ENCODE data around the gene SPI1.

SPI1 gene

GRCh38 chr11:47392546-47393162, 14.3 kb upstream of the SPI1 start:
- no peak for DNase-seq
- in situ Hi-C loops (cut with MboI; ENCODE audit: low pct_unique_long_range_greater_than_20kb, low sequenced_read_pairs): loop anchor here (10.0 kb wide), 1 partner anchor 58 kb away; no protein-coding TSS in a partner anchor

DNA sequence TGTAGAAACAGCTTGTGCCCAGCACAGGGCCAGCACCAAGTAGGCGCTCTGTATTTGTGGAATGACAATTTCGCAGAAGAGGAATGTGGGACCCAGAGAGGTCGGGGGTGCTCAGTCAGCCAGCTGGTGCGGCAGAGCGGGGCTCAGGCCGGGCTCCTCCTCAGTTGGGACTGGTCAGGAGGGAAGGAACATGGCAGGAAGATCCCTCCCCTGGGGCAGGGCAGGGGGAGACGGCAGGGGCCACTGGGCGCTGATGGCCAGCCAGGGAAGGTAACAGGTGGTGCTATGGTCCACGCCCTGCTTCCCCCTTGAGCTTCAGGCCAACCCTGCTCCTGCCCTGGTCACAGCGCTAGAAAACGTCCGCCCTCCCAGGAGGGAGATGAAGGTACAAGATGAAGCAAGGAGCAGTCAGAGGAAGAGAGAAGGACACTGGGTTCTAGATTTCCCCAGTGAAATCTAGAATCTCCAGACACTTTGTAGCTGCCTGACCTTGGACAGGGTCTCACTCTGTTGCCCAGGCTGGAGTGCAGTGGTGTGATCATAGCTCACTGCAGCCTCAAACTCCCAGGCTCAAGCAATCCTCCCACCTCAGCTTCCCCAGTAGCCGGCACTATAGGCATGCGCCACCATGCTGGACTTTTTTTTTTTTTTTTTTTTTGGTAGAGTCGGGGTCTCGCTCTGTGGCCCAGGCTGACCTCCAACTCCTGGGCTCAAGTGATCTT, 13.5 kb upstream of the SPI1 start:
- in situ Hi-C loops (cut with MboI; ENCODE audit: low pct_unique_long_range_greater_than_20kb, low sequenced_read_pairs): loop anchor here (10.0 kb wide), 1 partner anchor 57 kb away; no protein-coding TSS in a partner anchor

DNA sequence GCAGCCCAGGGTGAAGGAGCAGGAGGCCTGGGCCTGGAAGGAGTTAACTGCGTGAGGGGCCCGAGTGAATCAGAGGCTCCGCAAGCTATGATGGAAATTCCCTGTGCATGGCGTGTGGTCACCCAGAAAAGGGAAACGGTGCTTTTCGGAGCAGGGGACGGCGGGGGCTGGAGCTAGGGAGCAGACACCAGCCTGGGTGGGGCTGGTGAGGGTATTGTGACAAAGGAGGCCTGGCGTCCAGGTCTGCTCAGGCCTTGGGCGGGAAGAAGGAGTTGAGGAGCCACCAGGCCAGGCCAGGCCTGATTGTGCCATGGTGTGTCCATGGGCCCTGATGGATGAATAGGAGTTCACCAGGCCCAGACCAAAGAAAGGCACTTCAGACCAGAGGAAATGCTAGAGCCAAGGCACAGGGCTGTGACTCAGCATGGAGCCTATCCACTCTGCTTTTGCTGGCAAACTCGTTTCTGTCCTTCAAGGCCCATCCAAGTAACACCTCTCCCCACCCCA, 12.8 kb upstream of the SPI1 start:
- peak; percentile 29 for DNase-seq
- in situ Hi-C loops (cut with MboI; ENCODE audit: low pct_unique_long_range_greater_than_20kb, low sequenced_read_pairs): loop anchor here (10.0 kb wide), 1 partner anchor 56 kb away; no protein-coding TSS in a partner anchor

More for the DNA sequence above, 13.5 kb upstream of the SPI1 start:
- no peak for DNase-seq

- in situ Hi-C loops (cut with MboI; ENCODE audit: low pct_unique_long_range_greater_than_20kb, low sequenced_read_pairs): loop anchor here (10.0 kb wide), 1 partner anchor 56 kb away; no protein-coding TSS in a partner anchor
- no peak for DNase-seq
Measured at GRCh38 chr11:47390422-47390760, 12.0 kb upstream of the SPI1 start.

DNA sequence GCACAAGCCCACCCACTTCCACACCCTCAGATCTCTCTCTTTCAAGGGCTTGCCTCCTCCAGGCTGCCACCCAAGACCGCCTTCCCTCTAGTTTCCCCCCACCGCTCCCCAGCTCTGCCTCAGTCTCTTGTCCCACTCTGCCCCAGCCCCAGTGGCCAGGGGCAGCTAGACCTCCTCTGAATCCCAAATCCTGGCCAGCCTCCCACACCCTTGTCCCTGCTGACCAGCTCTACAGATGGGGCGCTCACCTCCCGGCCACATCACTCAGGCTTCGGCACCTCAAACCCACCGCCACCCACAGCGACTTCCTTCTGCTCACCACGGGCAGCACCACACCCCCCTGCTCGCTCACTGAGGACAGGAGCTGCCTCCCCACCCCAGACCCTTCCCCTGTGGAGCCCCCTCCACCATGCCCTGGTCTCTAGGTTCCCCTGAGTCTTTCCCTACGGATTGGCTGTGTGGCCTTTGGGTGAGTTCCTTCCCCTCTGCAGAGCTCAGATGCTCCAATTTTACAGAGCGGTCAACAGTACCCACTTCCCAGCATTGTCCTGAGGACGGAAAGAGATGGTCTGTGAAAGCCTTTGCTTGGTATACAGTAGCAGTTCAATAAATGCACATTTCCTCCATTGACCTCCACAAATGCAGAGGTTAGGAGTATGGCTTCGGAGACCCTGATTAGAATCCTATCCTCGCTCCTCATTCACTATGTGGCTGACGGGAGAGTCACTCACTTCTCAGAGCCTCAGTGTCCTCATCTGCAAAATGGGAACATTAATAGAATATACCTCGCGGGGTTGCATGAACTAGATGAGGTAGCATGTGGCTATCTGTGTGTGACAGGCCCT, 11.5 kb upstream of the SPI1 start:
- no peak for DNase-seq
- in situ Hi-C loops (cut with MboI; ENCODE audit: low pct_unique_long_range_greater_than_20kb, low sequenced_read_pairs): loop anchor here (10.0 kb wide), 1 partner anchor 55 kb away; no protein-coding TSS in a partner anchor

DNA sequence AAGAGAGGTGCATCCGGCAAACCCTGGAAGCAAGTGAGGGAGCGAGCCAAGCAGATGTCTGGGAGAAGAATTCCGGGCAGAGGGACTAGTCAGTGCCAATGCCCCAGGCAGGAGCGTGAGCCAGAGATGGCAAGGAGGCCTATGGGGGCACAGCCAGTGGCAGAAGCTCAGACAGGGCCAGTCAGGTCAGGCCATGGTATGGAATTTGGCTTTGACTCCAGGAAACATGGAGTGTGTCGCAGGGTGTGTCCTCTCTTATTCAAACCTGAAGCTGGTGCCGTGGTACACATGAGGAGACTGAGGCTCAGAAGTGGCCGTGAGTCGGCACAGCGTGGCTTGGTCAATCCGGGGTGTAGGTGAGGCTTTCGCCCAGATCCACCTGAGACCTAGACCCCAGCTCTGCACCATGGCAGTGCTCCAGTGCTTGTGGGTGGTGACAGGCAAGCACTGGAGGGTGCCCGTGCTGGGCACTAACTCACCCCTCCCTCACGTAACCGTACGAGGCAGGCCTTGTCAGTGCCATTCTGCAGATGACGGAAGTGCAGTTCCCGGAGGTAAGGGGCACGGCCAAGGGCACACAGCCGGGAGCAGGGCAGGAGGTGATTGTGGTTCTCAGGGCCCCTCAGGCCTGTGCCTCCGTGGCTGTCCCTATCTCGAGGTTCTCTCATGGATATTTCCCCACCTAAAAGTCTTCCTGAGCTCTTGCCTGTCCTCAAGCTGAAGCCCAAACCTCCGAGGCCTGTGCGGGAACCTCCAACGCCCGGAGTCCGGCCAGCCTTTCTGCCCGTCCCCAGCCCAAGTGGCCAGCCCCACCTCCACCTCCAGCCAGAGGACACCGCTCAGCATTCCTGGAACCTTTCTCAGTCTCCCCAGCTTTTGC, 10.6 kb upstream of the SPI1 start:
- DNase-seq: no peak
- in situ Hi-C loops (cut with MboI; ENCODE audit: low pct_unique_long_range_greater_than_20kb, low sequenced_read_pairs): no loop called here

GRCh38 chr11:47387944-47388696, 9.8 kb upstream of the SPI1 start:
- no peak for DNase-seq
- in situ Hi-C loops (cut with MboI; ENCODE audit: low pct_unique_long_range_greater_than_20kb, low sequenced_read_pairs): no loop called here

- no peak for DNase-seq
- in situ Hi-C loops (cut with MboI; ENCODE audit: low pct_unique_long_range_greater_than_20kb, low sequenced_read_pairs): no loop called here
Measured at GRCh38 chr11:47384498-47384897, 6.2 kb upstream of the SPI1 start.

- DNase-seq: no peak
- in situ Hi-C loops (cut with MboI; ENCODE audit: low pct_unique_long_range_greater_than_20kb, low sequenced_read_pairs): no loop called here
Measured at GRCh38 chr11:47383071-47383470, 4.7 kb upstream of the SPI1 start.

GRCh38 chr11:47380078-47380477, 1.7 kb upstream of the SPI1 start:
- in situ Hi-C loops (cut with MboI; ENCODE audit: low pct_unique_long_range_greater_than_20kb, low sequenced_read_pairs): no loop called here
- DNase-seq: no peak

GRCh38 chr11:47379317-47379716, 970 bp upstream of the SPI1 start:
- in situ Hi-C loops (cut with MboI; ENCODE audit: low pct_unique_long_range_greater_than_20kb, low sequenced_read_pairs): no loop called here
- no peak for DNase-seq

DNA sequence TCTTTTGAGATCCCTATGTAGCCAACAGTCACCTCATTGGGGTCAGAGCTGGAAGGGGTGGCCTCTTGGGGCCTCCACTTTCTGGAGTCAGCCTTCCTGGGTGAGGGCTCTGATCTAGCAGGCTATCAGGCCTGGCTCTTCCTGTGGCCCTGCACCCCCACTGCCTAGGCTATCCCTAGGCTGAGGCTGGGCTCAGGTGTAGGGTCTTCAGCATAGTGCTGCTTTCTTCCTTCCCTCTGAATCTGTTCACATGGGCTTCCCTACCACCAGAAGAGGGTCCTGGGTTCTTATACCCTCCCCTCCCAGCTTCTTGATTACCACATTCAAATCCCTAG, 456 bp upstream of the SPI1 start:
- in situ Hi-C loops (cut with MboI; ENCODE audit: low pct_unique_long_range_greater_than_20kb, low sequenced_read_pairs): no loop called here
- no peak for DNase-seq

GRCh38 chr11:47377571-47378009, 757 bp downstream of the SPI1 start:
- in situ Hi-C loops (cut with MboI; ENCODE audit: low pct_unique_long_range_greater_than_20kb, low sequenced_read_pairs): no loop called here
- DNase-seq: peak; percentile 33

GRCh38 chr11:47376525-47377371, 1.6 kb downstream of the SPI1 start:
- in situ Hi-C loops (cut with MboI; ENCODE audit: low pct_unique_long_range_greater_than_20kb, low sequenced_read_pairs): no loop called here

GRCh38 chr11:47376107-47376524, 2.2 kb downstream of the SPI1 start:
- DNase-seq: no peak
- in situ Hi-C loops (cut with MboI; ENCODE audit: low pct_unique_long_range_greater_than_20kb, low sequenced_read_pairs): no loop called here

More at GRCh38 chr11:47376525-47377371, 1.6 kb downstream of the SPI1 start:
- peak; percentile 76 for DNase-seq

DNA sequence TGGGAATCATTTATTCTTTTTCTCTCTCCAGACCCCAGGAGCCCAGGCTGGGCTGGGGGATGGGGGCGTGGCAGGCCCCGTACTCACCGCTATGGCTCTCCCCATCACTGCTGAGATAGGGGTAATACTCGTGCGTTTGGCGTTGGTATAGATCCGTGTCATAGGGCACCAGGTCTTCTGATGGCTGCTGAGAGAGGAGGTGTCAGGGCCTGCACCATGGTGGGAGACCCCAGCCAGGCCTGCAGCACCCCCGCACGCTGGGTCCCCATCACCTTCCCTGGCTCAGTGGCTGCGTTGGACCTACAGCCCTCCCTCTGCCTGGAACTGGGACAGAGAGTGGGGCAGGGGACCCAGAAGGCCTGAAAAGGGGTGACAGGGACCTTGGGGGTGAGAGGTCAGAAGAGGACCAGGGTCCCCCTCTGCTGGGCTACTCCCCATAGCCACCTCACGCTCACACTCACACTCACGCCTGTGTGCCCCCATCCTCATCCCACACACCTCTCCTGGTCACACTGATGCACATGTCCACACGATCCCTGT, 2.7 kb downstream of the SPI1 start:
- DNase-seq: no peak
- in situ Hi-C loops (cut with MboI; ENCODE audit: low pct_unique_long_range_greater_than_20kb, low sequenced_read_pairs): no loop called here

DNA sequence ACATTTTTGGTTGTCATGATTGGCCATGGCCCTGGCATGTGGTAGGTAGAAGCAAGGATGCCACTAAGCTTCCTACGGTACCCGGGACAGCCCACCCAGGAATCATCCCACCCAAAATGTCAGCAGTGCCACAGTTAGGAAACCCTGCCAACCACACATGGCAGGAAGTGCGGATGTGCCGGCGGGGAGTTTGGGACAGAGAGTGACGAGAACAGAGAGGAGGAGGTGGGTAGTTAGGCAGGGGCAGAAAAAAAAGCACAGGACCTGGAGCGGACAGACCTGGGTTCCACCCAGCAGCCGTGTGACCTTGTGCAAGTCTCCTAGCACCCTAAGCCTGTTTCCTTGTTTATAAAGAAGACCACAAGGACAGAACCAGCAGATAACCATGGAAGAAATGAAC, 3.3 kb downstream of the SPI1 start:
- DNase-seq: no peak
- in situ Hi-C loops (cut with MboI; ENCODE audit: low pct_unique_long_range_greater_than_20kb, low sequenced_read_pairs): no loop called here
